Erythroblast (primary cell): ENCODE data around the gene IGLL5.

ENCODE experiments used
- DNase-seq, 2 experiments: peaks; one replicate each; lab custom pipeline; 2025; lab: John Stamatoyannopoulos, UW
- GATA1 ChIP-seq: IDR thresholded peaks from 2 replicates; pipeline ENCODE4 v1.6.1; 2011; ENCODE audit warnings: low read depth, mild to moderate bottlenecking, control low read depth, low read length, moderate library complexity
- POLR2A ChIP-seq: IDR thresholded peaks from 2 replicates; pipeline ENCODE4 v1.6.1; 2011; ENCODE audit warnings: mild to moderate bottlenecking, low read length

Gene IGLL5

GRCh38 chr22:22883090-22883727, 4.4 kb upstream of the IGLL5 start:
- DNase-seq: no peak
- TF ChIP-seq GATA1: no peak
- TF ChIP-seq POLR2A: no peak

- peak; percentile 55 to 71 for DNase-seq
- TF ChIP-seq GATA1 (no peak), POLR2A (no peak)
Measured at GRCh38 chr22:22884010-22884887, 3.4 kb upstream of the IGLL5 start.

DNA sequence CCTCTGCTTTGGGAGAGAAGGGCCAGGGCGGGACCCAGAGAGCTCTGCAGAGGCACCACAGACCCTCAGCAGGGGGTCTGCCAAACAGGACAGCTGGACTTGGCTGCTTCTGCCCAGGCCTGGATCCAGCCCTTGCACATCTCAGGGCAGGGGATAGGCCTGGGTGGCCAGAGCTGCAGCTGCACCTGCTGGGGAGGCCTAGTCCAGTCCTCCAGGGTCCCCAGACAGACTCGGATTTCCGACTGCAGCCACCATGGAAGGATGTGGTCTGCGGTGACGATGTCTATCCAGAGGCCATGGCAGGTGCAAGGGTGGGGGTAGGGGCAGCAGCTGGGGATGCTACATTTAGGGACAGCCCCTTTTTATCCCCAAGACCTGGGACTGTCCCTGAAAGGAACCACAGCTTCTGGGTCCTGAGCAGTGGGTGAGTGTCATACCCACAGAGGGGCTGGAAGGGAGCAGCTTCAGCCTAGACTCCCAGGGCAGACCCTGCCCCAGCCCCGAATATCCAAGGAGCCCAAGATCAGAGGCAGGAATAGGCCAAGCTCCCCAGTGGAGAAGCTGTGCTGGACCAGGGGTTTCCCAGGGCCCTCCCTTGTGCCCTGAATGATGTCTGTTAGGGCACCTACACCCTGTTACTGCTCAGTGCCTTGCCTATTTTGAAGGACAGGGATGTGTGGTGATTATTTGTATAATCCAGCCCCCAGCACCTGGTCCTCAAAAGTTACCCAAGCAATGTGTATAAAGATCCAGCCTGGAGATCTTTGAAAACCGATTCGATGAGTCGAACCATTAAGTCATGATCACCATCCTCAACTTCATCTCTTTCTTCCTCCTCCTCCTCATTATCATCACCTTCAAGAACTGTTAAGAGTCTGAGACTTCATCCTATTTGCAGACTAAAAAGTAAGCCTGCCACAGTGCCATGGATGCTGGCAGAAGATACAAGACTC, 2.5 kb upstream of the IGLL5 start:
- no peak for TF ChIP-seq GATA1
- TF ChIP-seq POLR2A: no peak
- DNase-seq: no peak

GRCh38 chr22:22886546-22886945, 1.1 kb upstream of the IGLL5 start:
- TF ChIP-seq GATA1 (no peak), POLR2A (no peak)
- DNase-seq: no peak

GRCh38 chr22:22888571-22889353, 1.1 kb downstream of the IGLL5 start:
- DNase-seq: no peak
- no peak for TF ChIP-seq POLR2A
- no peak for TF ChIP-seq GATA1

- TF ChIP-seq POLR2A (no peak), GATA1 (no peak)
Measured at GRCh38 chr22:22890085-22890484, 2.5 kb downstream of the IGLL5 start.

GRCh38 chr22:22891139-22891621, 3.6 kb downstream of the IGLL5 start:
- TF ChIP-seq GATA1 (no peak), POLR2A (no peak)
- no peak for DNase-seq

More at GRCh38 chr22:22890085-22890484, 2.5 kb downstream of the IGLL5 start:
- no peak for DNase-seq

DNA sequence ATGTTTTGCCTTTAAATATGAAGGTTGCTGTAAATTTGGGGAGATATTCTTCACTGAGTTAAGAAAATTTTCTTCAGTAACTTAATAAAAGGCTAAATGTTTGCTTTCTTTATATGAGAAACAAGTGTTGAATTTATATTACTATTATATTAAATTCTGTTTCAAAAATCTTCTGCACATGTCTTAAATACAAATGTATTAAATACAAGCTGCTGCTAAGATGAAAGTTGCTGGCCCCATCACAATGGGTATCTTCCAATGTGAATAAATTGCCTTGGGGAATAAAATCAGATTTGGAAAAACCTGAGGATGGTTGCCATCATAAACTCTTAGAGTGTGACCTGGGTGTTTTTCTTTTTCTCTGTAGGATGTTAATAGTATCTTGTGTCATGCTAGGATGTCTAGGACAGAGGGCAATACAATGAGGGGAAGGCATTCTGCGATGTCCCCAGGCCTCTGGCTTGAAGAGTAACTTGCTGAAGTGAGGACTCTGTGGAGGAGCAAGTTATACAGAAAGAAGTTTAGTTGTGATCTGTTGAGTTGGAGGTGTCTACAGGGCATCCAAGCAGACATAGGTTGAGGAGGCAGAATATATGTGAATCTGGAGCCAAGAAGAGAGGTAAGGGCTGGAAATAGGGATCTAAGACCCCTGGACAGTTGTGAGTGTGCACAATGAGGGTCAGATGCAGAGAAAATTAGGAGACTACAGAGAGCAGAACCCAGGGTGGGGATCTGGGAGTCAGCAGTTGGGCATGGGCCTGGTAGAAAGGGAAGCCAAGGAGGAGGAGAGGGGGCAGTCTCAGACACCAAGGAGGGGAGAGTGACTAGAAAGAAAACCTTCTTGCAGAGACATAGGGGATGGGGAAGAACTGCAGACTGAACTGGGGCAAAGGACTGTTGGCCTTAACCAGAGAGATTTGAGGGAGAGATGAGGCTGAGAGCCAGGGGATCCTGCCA, 4.8 kb downstream of the IGLL5 start:
- no peak for DNase-seq
- TF ChIP-seq POLR2A (no peak), GATA1 (no peak)

DNA sequence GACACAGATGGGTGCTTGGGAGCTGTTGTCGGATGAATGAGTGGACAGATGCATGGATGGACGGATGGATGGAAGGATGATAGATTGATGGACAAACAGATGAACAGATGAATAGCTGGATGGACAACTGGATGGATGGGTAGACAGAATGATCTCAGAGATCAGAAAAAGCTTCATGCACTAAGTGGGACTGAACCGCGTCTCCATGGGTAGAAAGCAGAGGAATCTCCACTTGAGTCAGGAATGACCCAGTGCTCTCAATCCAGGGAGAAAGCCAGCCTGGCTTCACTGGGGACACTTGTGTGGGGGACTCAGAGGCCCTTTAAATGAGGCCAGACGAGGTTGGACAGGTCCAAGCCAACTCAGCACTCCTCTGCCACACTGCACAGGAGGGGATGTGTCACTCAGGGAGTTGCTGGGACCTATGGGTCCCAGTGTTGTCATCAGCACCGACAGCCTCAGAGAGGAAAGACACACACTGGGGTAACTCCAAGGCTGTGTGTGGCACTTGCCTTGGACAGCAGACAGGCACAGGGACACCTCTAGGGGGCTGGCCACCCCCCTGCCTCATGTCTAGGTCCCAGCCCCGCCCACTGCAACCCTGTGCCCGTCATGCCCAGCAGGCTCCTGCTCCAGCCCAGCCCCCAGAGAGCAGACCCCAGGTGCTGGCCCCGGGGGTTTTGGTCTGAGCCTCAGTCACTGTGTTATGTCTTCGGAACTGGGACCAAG, 5.6 kb downstream of the IGLL5 start:
- no peak for DNase-seq
- TF ChIP-seq POLR2A (no peak), GATA1 (no peak)

DNA sequence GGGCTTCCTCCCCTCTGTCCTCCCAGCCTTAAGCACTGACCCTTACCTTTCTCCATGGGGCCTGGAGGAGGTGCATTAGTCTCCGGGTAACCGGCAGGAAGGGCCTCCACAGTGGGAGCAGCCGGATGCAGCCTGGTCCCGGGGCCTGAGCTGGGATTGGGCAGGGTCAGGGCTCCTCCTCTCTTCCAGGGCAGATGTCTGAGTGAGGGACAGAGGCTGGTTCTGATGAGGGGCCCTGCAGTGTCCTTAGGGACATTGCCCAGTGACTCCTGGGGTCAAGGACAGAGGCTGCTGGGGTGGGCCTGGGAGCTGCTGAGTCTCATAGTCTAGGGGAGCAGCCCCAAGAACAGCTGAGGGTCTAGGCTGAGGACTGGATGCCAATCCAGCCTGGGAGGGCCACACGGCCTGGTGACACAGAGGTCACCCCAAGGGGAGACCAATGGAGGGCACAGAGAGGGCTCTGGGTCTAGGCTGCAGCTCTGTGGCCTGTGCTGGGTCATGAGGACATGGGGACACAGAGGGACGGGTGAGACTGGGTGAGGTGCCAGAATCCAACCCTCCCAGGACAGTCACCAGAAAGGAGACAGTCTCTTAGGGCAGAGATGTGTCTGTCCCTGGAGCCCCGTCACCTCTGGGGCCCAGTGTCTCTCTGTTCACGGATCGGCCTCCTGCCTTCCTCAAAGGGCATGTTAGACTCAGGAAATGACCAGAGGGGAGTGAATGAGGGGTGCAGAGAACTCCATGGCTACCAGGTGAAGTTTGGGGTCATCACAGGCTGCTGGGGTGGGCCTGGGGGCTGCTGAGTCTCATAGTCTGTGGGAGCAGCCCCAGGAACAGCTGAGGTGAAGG, 6.5 kb downstream of the IGLL5 start:
- TF ChIP-seq POLR2A (no peak), GATA1 (no peak)
- no peak for DNase-seq
